Aorta (tissue), 5 donors: ENCODE results near the gene EPHB2. TPM values are rescaled to one million over a fixed set of nuclear protein-coding genes. Genes with fewer than 3 reads are reported as not detected.

ENCODE experiments used
- ATAC-seq: fragments of 200-7000 bp; cut with Tn5 transposase; one replicate; pipeline ENCODE4 v1.9.1; 2022; ENCODE audit warnings: moderate library complexity; ENCODE audit not compliant: low FRiP score
- DNase-seq, 2 donors: peaks; one replicate each; pipeline ENCODE4 v3.0.0-alpha.2; 2020
- H3K27ac ChIP-seq, 2 donors: one replicate each; pipeline ENCODE4 v1.5.1; 2013; ENCODE audit warnings: low read length in 2 of 2, mild to moderate bottlenecking in 2 of 2, moderate library complexity in 2 of 2, control low read depth in 1 of 2, inconsistent platforms in 1 of 2, low read depth in 1 of 2
- H3K27me3 ChIP-seq, 2 donors: one replicate each; pipeline ENCODE4 v1.6.1; 2013; ENCODE audit warnings: control low read depth in 1 of 2, low read length in 1 of 2, mild to moderate bottlenecking in 1 of 2, moderate library complexity in 1 of 2; ENCODE audit not compliant: insufficient read depth in 2 of 2, control insufficient read depth in 1 of 2
- H3K36me3 ChIP-seq, 2 donors: one replicate each; pipeline ENCODE4 v1.6.1; 2013; ENCODE audit warnings: control low read depth in 1 of 2, low read length in 1 of 2, mild to moderate bottlenecking in 1 of 2; ENCODE audit not compliant: insufficient read depth in 2 of 2, control insufficient read depth in 1 of 2
- H3K4me1 ChIP-seq, 2 donors: one replicate each; pipeline ENCODE4 v1.6.1; 2013; ENCODE audit warnings: low read length in 2 of 2, control low read depth in 1 of 2, mild to moderate bottlenecking in 1 of 2, moderate library complexity in 1 of 2; ENCODE audit not compliant: insufficient read depth in 2 of 2, control insufficient read depth in 1 of 2
- H3K4me3 ChIP-seq, 2 donors: one replicate each; pipeline ENCODE4 v1.5.1; 2013; ENCODE audit warnings: low read length in 2 of 2, control low read depth in 1 of 2, mild to moderate bottlenecking in 1 of 2
- H3K9me3 ChIP-seq: one replicate; pipeline ENCODE4 v1.6.1; 2013; ENCODE audit warnings: mild to moderate bottlenecking, low read length; ENCODE audit not compliant: control insufficient read depth
- WGBS, 2 donors: extraction: QIAGEN DNeasy Blood & Tissue Kit; methylation state at CpG; one replicate each; pipeline ENCODE4 v1.1.7; 2013; 5-methylcytosine and 5-hydroxymethylcytosine counted together
- intact Hi-C, 2 donors: fragments of 100-400 bp; cut with DNase I; formaldehyde crosslinking; loops; one replicate each; pipeline versions ENCODE4 v1.14.2 to v1.15.0; 2022
- polyA plus RNA-seq, 2 donors: library from polyadenylated mRNA; stranded (reverse); fragments of 200-250 nt; gene quantifications; one replicate each; pipeline ENCODE4 v1.2.3, GENCODE V29; 2013
- total RNA-seq, 2 donors: library from RNA; stranded (reverse); fragmentation: NEBNext Ultra II Directional; extraction: Animal tissue kit (Norgen Biotek cat#: 25700); gene quantifications; one replicate each; pipeline ENCODE4 v1.2.1, GENCODE V29; 2021
- donor health status: healthy with polysubstance abuse.
- donor health status: Bipolar disorder and iron deficiency.
- donor health status: DM: no; HTN: no; CAD: no.
- donor health status: DM: no; HTN: no; CAD: no.
- donor health status: DM: yes; HTN: yes; CAD: no.

EPHB2 gene
- total and polyA plus RNA-seq, 4 donors, result 0.87 to 16.6 (median 3.2) TPM

DNA sequence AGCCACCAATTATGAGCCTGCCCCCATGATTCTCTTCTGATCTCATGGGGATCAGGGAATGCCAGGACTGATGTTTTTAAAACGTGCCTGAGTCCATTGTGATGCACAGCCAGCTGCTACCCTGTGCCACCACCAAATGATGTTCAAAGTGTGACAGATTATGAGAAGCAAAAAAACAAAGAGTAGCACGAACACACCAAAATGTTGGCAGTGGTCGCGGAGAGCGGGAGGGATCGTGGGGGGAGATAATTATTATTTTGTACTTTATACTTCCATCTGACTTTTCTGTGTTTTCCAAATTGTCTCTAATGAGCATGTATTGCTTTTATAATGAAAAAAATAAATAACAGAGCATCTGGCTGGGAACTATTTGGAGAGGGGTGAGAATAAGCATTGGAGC, 50.5 kb downstream of the EPHB2 start:
- intact Hi-C loops, result no loop called here
- Histone ChIP-seq H3K27ac (no peak overlapping the region), H3K4me3 (no peak overlapping the region), H3K4me1 (no peaks in the 10 kb centered on the region), H3K27me3 (no peaks in the 10 kb centered on the region), H3K36me3 (no peaks in the 10 kb centered on the region), H3K9me3 (no peaks in the 10 kb centered on the region)
- WGBS, 2 donors, result 81 to 84% methylated on average over 6 of the region's 6 CpGs
- DNase-seq (no peak), ATAC-seq (no peak)

- Histone ChIP-seq H3K36me3 (no peaks in the 10 kb centered on the region), H3K27me3 (no peaks in the 10 kb centered on the region), H3K9me3 (no peaks in the 10 kb centered on the region), H3K4me1 (no peaks in the 10 kb centered on the region), H3K4me3 (no peak overlapping the region), H3K27ac (no peak overlapping the region)
- WGBS, 2 donors, result 21 to 30% methylated on average over 13 of the region's 13 CpGs
- ATAC-seq (no peak), DNase-seq (no peak)
- intact Hi-C loops, result no loop called here
Measured at GRCh38 chr1:22761821-22762220, 51.2 kb downstream of the EPHB2 start.

- intact Hi-C loops, result no loop called here
Measured at GRCh38 chr1:22763487-22764200, 53.0 kb downstream of the EPHB2 start.

GRCh38 chr1:22767852-22768251, 57.2 kb downstream of the EPHB2 start:
- 92 to 97% methylated on average over 9 of the region's 9 CpGs for WGBS, 2 donors
- ATAC-seq (no peak), DNase-seq (no peak)
- no peak overlapping the region for H3K4me3 ChIP-seq
- no peak overlapping the region for H3K27ac ChIP-seq
- intact Hi-C loops, result no loop called here
- H3K27me3 ChIP-seq, result no peaks in the 10 kb centered on the region
- no peaks in the 10 kb centered on the region for H3K4me1 ChIP-seq
- no peaks in the 10 kb centered on the region for H3K36me3 ChIP-seq
- H3K9me3 ChIP-seq, result no peaks in the 10 kb centered on the region

More at GRCh38 chr1:22763487-22764200, 53.0 kb downstream of the EPHB2 start:
- ATAC-seq (no peak), DNase-seq (no peak)
- 88 to 90% methylated on average over 11 of the region's 11 CpGs for WGBS, 2 donors
- H3K27me3 ChIP-seq, result no peaks in the 10 kb centered on the region
- H3K9me3 ChIP-seq, result no peaks in the 10 kb centered on the region
- no peak overlapping the region for H3K27ac ChIP-seq
- no peak overlapping the region for H3K4me3 ChIP-seq
- no peaks in the 10 kb centered on the region for H3K36me3 ChIP-seq
- no peaks in the 10 kb centered on the region for H3K4me1 ChIP-seq

- Histone ChIP-seq H3K27ac (no peak overlapping the region), H3K36me3 (no peaks in the 10 kb centered on the region), H3K4me1 (no peaks in the 10 kb centered on the region), H3K9me3 (no peaks in the 10 kb centered on the region), H3K4me3 (no peak overlapping the region), H3K27me3 (no peaks in the 10 kb centered on the region)
- DNase-seq, result no peak
- 96 to 99% methylated on average over 6 of the region's 6 CpGs for WGBS, 2 donors
- ATAC-seq, result no peak
- intact Hi-C loops, result no loop called here
Measured at GRCh38 chr1:22769932-22770331, 59.3 kb downstream of the EPHB2 start.

- ATAC-seq (peak; percentile 59), DNase-seq (peak; percentile 77 to 85)
- H3K4me3 ChIP-seq, result no peak overlapping the region
- no peaks in the 10 kb centered on the region for H3K9me3 ChIP-seq
- no peaks in the 10 kb centered on the region for H3K4me1 ChIP-seq
- WGBS, 2 donors, result 3 to 10% methylated on average over 13 of the region's 13 CpGs
- H3K36me3 ChIP-seq, result no peaks in the 10 kb centered on the region
- no peak overlapping the region for H3K27ac ChIP-seq
- intact Hi-C loops, result no loop called here
- no peaks in the 10 kb centered on the region for H3K27me3 ChIP-seq
Measured at GRCh38 chr1:22772014-22772413, 61.4 kb downstream of the EPHB2 start.

- no peaks in the 10 kb centered on the region for H3K9me3 ChIP-seq
- H3K4me3 ChIP-seq, result no peak overlapping the region
- H3K27me3 ChIP-seq, result no peaks in the 10 kb centered on the region
- ATAC-seq (peak; percentile 71), DNase-seq (peak; percentile 89 to 90)
- no peak overlapping the region for H3K27ac ChIP-seq
- H3K36me3 ChIP-seq, result no peaks in the 10 kb centered on the region
- 13 to 19% methylated on average over 17 of the region's 17 CpGs for WGBS, 2 donors
- H3K4me1 ChIP-seq, result no peaks in the 10 kb centered on the region
- intact Hi-C loops, result no loop called here
Measured at GRCh38 chr1:22773981-22774832, 63.6 kb downstream of the EPHB2 start.

DNA sequence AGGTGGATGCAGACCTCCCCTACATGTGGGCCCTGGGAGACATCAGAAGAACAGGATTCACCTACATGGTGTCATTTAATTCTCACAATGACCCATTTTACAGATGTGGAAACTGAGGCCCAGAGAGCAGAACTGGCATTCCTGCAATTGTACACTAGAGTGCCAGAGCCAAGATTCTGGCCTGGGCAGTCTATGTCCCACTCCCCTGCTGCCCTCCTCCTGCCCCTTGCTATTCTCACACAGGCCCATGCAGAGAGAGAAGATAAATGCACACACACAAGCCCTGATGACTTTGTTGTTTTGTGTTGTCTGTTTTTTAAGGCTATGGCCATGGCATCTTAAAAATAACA, 64.2 kb downstream of the EPHB2 start:
- Histone ChIP-seq H3K27ac (no peak overlapping the region), H3K4me3 (no peak overlapping the region), H3K9me3 (no peaks in the 10 kb centered on the region), H3K27me3 (no peaks in the 10 kb centered on the region), H3K36me3 (no peaks in the 10 kb centered on the region), H3K4me1 (no peaks in the 10 kb centered on the region)
- no peak for ATAC-seq
- no peak for DNase-seq
- intact Hi-C loops, result no loop called here

GRCh38 chr1:22775478-22775877, 64.8 kb downstream of the EPHB2 start:
- 58 to 79% methylated on average over 7 of the region's 7 CpGs for WGBS, 2 donors
- no peaks in the 10 kb centered on the region for H3K27me3 ChIP-seq
- no peaks in the 10 kb centered on the region for H3K9me3 ChIP-seq
- DNase-seq (no peak), ATAC-seq (no peak)
- no peak overlapping the region for H3K4me3 ChIP-seq
- H3K4me1 ChIP-seq, result no peaks in the 10 kb centered on the region
- H3K27ac ChIP-seq, result no peak overlapping the region
- intact Hi-C loops, result no loop called here
- no peaks in the 10 kb centered on the region for H3K36me3 ChIP-seq
